IgD-negative memory B cell (primary cell): ENCODE results near the gene SYN1. TPM values are rescaled to one million over a fixed set of nuclear protein-coding genes. Genes with fewer than 3 reads are reported as not detected.

Experiments used
- polyA plus RNA-seq: library from polyadenylated mRNA; unstranded; fragments of 300-500 nt; fragmentation: Illumina TruSeq; gene quantifications from one replicate; pipeline ENCODE4 v1.2.3, GENCODE V29; 2021

The SYN1 gene
- polyA plus RNA-seq, 1 donor from 2014 or later, result not detected

Other genes with a start within 250 kb of the SYN1 start
- gene ZNF157, start 249.3 kb downstream of the SYN1 start, polyA plus RNA-seq, result 0.44 TPM
- gene ZNF41, start 136.6 kb downstream of the SYN1 start, polyA plus RNA-seq, result 8.6 TPM
- gene ARAF, start 58.7 kb downstream of the SYN1 start, polyA plus RNA-seq, result 93.7 TPM
- 22.8 TPM for gene TIMP1, start 37.4 kb downstream of the SYN1 start, polyA plus RNA-seq
- gene CFP, start 10.1 kb upstream of the SYN1 start, polyA plus RNA-seq, result 0.95 TPM
- 16.0 TPM for gene ELK1, start 30.7 kb upstream of the SYN1 start, polyA plus RNA-seq
- 302 TPM for gene UXT, start 39.3 kb upstream of the SYN1 start, polyA plus RNA-seq
- gene ZNF81, start 217.0 kb upstream of the SYN1 start, polyA plus RNA-seq, result 2.8 TPM